Stimulated activated CD4-positive, alpha-beta T cell treated with anti-CD3 and anti-CD28 coated beads, Interleukin-15, amount 100 ng/mL, for 48 hours (primary cell): ENCODE data around the gene GAST.
"Not testable (repeated sequence)": the region's sequence is repeated elsewhere in the genome, so short reads cannot be mapped to it uniquely, and the experiment has no call there.

Experiments used
- DNase-seq, 2 donors: peaks; one replicate each; pipeline ENCODE4 v3.0.0-alpha.2; 2020; ENCODE audit warnings: low read depth in 2 of 2

The GAST gene

GRCh38 chr17:41683441-41684007 is 28.6 kb upstream of the GAST start:
- DNase-seq = no peak

- DNase-seq = no peak
Observed at GRCh38 chr17:41684035-41684434, 28.1 kb upstream of the GAST start.

- not testable (repeated sequence) for DNase-seq
Observed at GRCh38 chr17:41685753-41686152, 26.4 kb upstream of the GAST start.

- DNase-seq = no peak
Observed at GRCh38 chr17:41686281-41686680, 25.9 kb upstream of the GAST start.

GRCh38 chr17:41687828-41688640 is 24.1 kb upstream of the GAST start:
- DNase-seq = peak in 1 of 2 donors; percentile 36

- DNase-seq = peak; percentile 100
Observed at GRCh38 chr17:41688641-41689496, 23.3 kb upstream of the GAST start, which contains the start of gene EIF1. Gene EIF1 (plus strand): TSS chr17:41688885. CDS start chr17:41689039, 154 bp downstream.

GRCh38 chr17:41689497-41690299 is 22.4 kb upstream of the GAST start:
- peak; percentile 33 to 58 for DNase-seq

- DNase-seq = no peak
Observed at GRCh38 chr17:41690497-41690896, 21.6 kb upstream of the GAST start.

- DNase-seq = no peak
Observed at GRCh38 chr17:41691031-41691777, 20.9 kb upstream of the GAST start.

- no peak for DNase-seq
Observed at GRCh38 chr17:41692722-41693521, 19.2 kb upstream of the GAST start.

GRCh38 chr17:41695134-41695661 is 16.9 kb upstream of the GAST start:
- no peak for DNase-seq

- peak; percentile 55 to 75 for DNase-seq
Observed at GRCh38 chr17:41695954-41696757, 16.0 kb upstream of the GAST start.

- DNase-seq = no peak
Observed at GRCh38 chr17:41697122-41697962, 14.8 kb upstream of the GAST start.

GRCh38 chr17:41700843-41701242 is 11.3 kb upstream of the GAST start:
- DNase-seq = not testable (repeated sequence)

GRCh38 chr17:41702712-41703111 is 9.4 kb upstream of the GAST start:
- no peak for DNase-seq

GRCh38 chr17:41705271-41705991 is 6.7 kb upstream of the GAST start:
- no peak for DNase-seq
